Cortex of kidney (tissue), 1 donor: Measurements from ENCODE around the gene SLX9.

Experiments used
- DNase-seq: peaks from one replicate; lab custom pipeline; 2025; lab: John Stamatoyannopoulos, UW

The SLX9 gene

GRCh38 chr21:44977616-44978340 is 37.9 kb downstream of the SLX9 start:
- DNase-seq: no peak

GRCh38 chr21:44979687-44980561 is 40.1 kb downstream of the SLX9 start:
- DNase-seq: no peak

- DNase-seq: no peak
These were observed 41.0 kb downstream of the SLX9 start for GRCh38 chr21:44980562-44981489.

- no peak for DNase-seq
These were observed 42.9 kb downstream of the SLX9 start for GRCh38 chr21:44982558-44983250.

- DNase-seq: no peak
These were observed 43.8 kb downstream of the SLX9 start for GRCh38 chr21:44983421-44984206.

- DNase-seq: no peak
These were observed 44.6 kb downstream of the SLX9 start for GRCh38 chr21:44984428-44984791.

- no peak for DNase-seq
These were observed 45.1 kb downstream of the SLX9 start for GRCh38 chr21:44984792-44985440.

GRCh38 chr21:44985441-44986401 is 45.9 kb downstream of the SLX9 start:
- no peak for DNase-seq

- no peak for DNase-seq
These were observed 46.9 kb downstream of the SLX9 start for GRCh38 chr21:44986471-44987291.

- no peak for DNase-seq
These were observed 47.6 kb downstream of the SLX9 start for GRCh38 chr21:44987301-44987885.

- no peak for DNase-seq
These were observed 48.2 kb downstream of the SLX9 start for GRCh38 chr21:44987886-44988606.

- DNase-seq: no peak
These were observed 49.0 kb downstream of the SLX9 start for GRCh38 chr21:44988607-44989536.

- no peak for DNase-seq
These were observed 49.7 kb downstream of the SLX9 start for GRCh38 chr21:44989537-44989886.

- no peak for DNase-seq
These were observed 50.3 kb downstream of the SLX9 start for GRCh38 chr21:44989943-44990780.

- DNase-seq: no peak
These were observed 51.1 kb downstream of the SLX9 start for GRCh38 chr21:44990921-44991320.
